ENCODE results near the gene CGNL1.

The CGNL1 gene

DNA sequence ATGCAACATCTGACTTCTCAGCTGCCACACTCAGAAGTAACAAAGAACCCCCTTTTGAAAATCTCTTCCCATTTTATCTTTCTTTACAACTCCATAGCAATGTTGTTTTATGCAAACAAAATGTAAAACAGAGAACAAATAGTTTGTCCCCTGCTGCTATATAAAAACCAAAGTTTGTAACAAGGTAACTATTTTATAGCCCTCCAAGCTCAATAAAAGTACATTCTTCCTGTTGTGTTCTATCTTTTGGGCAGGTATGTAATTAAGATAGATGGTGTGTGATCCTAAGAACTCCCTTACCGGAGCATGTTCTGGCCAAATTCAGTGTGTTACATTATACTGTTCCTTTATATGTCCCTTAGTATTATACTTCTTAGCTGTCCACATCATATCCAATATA, 12.6 kb upstream of the CGNL1 start:
- TF ChIP-seq SPI1 (IDR thresholded peaks at IDR 0.05; ENCODE audit: borderline replicate concordance, low read depth) (no peak), GABPA (IDR thresholded peaks at IDR 0.05; ENCODE audit: low read depth) (no peak), POLR2AphosphoS5 (IDR thresholded peaks at IDR 0.05; ENCODE audit: low read depth) (no peak)
- TF ChIP-seq, protein P1, sequence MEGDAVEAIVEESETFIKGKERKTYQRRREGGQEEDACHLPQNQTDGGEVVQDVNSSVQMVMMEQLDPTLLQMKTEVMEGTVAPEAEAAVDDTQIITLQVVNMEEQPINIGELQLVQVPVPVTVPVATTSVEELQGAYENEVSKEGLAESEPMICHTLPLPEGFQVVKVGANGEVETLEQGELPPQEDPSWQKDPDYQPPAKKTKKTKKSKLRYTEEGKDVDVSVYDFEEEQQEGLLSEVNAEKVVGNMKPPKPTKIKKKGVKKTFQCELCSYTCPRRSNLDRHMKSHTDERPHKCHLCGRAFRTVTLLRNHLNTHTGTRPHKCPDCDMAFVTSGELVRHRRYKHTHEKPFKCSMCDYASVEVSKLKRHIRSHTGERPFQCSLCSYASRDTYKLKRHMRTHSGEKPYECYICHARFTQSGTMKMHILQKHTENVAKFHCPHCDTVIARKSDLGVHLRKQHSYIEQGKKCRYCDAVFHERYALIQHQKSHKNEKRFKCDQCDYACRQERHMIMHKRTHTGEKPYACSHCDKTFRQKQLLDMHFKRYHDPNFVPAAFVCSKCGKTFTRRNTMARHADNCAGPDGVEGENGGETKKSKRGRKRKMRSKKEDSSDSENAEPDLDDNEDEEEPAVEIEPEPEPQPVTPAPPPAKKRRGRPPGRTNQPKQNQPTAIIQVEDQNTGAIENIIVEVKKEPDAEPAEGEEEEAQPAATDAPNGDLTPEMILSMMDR (IDR thresholded peaks at IDR 0.05; ENCODE audit: insufficient read depth, low read length), result no peak
- TF ChIP-seq, protein P2, sequence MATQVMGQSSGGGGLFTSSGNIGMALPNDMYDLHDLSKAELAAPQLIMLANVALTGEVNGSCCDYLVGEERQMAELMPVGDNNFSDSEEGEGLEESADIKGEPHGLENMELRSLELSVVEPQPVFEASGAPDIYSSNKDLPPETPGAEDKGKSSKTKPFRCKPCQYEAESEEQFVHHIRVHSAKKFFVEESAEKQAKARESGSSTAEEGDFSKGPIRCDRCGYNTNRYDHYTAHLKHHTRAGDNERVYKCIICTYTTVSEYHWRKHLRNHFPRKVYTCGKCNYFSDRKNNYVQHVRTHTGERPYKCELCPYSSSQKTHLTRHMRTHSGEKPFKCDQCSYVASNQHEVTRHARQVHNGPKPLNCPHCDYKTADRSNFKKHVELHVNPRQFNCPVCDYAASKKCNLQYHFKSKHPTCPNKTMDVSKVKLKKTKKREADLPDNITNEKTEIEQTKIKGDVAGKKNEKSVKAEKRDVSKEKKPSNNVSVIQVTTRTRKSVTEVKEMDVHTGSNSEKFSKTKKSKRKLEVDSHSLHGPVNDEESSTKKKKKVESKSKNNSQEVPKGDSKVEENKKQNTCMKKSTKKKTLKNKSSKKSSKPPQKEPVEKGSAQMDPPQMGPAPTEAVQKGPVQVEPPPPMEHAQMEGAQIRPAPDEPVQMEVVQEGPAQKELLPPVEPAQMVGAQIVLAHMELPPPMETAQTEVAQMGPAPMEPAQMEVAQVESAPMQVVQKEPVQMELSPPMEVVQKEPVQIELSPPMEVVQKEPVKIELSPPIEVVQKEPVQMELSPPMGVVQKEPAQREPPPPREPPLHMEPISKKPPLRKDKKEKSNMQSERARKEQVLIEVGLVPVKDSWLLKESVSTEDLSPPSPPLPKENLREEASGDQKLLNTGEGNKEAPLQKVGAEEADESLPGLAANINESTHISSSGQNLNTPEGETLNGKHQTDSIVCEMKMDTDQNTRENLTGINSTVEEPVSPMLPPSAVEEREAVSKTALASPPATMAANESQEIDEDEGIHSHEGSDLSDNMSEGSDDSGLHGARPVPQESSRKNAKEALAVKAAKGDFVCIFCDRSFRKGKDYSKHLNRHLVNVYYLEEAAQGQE (IDR thresholded peaks at IDR 0.05; ENCODE audit: insufficient replicate concordance, low read depth), result no peak
- no peaks in the 10 kb centered on the region for H3K27me3 ChIP-seq (ENCODE audit: insufficient read depth, poor library complexity, severe bottlenecking)
- no peak for DNase-seq (ENCODE audit: low read depth in 1 of 2, low spot score in 1 of 2)
- no peak overlapping the region for H3K27ac ChIP-seq (replicated peaks)
- no peak overlapping the region for H3K4me3 ChIP-seq (replicated peaks; ENCODE audit: insufficient read depth, low read length)

DNA sequence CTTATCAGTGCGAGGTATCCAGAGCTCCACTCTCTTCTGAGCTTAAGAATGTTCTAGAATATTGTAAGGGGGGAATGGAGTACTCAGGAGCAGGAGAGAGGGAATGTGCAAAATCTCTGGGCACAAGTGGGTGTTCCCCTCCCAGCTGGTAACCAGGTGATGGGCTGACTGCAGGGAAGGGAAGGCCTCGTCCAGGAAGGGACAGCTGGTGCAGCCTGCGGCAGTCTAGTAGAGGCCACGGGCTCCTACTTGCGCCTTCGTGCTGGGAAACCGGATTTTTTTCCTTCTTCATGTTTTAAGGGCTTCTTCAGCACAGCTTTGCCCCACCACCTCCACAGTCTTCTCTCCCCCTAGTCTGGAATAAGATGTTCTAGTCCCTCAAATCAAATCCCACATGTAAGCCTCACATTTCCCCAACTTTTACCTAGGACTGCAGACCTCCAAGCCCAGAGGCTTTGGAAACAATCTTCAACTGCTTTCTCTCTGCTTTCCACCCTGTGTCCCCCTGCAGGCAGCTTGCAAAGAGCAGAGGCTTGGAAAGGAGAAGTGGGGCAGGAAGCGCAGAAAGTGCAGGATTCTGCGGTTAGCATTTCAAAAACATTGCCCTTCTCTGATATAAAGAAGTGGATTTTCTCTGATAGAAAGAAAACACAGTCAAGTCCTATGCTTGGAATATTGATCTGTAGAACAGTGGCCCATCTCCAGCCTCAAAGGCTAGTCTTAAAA, 11.9 kb upstream of the CGNL1 start:
- peak in 1 of 2 experiments; percentile 84 for DNase-seq (ENCODE audit: low read depth in 1 of 2, low spot score in 1 of 2)
- no peaks in the 10 kb centered on the region for H3K27me3 ChIP-seq (ENCODE audit: insufficient read depth, poor library complexity, severe bottlenecking)
- TF ChIP-seq, protein P1 (IDR thresholded peaks at IDR 0.05; ENCODE audit: insufficient read depth, low read length), result peak; percentile 37
- TF ChIP-seq POLR2AphosphoS5 (IDR thresholded peaks at IDR 0.05; ENCODE audit: low read depth) (peak; percentile 49; the same call in 1 of the 2 replicates), SPI1 (IDR thresholded peaks at IDR 0.05; ENCODE audit: borderline replicate concordance, low read depth) (peak; percentile 99)
- TF ChIP-seq, protein P2 (IDR thresholded peaks at IDR 0.05; ENCODE audit: insufficient replicate concordance, low read depth), result no peak
- no peak overlapping the region for H3K27ac ChIP-seq (replicated peaks)
- H3K4me3 ChIP-seq (replicated peaks; ENCODE audit: insufficient read depth, low read length), result no peak overlapping the region

DNA sequence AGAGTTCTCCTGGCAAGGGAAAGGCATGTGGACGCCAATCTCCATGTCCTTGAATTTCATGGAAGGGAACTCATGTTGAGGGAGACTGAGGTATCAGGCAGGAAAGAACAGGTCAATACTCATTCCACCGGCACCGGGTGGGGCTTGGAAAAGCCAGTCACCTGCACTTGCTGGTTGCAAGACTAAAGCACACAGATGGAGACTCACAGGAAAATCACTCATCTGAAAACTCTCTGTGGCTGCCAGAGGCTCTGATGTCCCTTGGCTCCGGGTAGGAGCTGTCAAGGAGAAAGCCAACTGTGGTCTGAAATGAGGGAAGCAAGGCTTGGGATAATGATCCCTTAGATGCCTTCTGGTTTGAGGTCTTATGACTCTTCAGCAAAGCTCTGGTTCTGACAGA, 8.7 kb upstream of the CGNL1 start:
- DNase-seq (ENCODE audit: low read depth in 1 of 2, low spot score in 1 of 2), result no peak
- TF ChIP-seq, protein P2 (IDR thresholded peaks at IDR 0.05; ENCODE audit: insufficient replicate concordance, low read depth), result no peak
- TF ChIP-seq, protein P1 (IDR thresholded peaks at IDR 0.05; ENCODE audit: insufficient read depth, low read length), result no peak
- TF ChIP-seq SPI1 (IDR thresholded peaks at IDR 0.05; ENCODE audit: borderline replicate concordance, low read depth) (no peak), POLR2AphosphoS5 (IDR thresholded peaks at IDR 0.05; ENCODE audit: low read depth) (no peak), GABPA (IDR thresholded peaks at IDR 0.05; ENCODE audit: low read depth) (no peak)
- H3K4me3 ChIP-seq (replicated peaks; ENCODE audit: insufficient read depth, low read length), result no peak overlapping the region
- H3K27me3 ChIP-seq (ENCODE audit: insufficient read depth, poor library complexity, severe bottlenecking), result no peaks in the 10 kb centered on the region
- no peak overlapping the region for H3K27ac ChIP-seq (replicated peaks)

All from HL-60 (cell line).